CD4-positive, alpha-beta T cell treated with Interleukin-4 for 1 hour (primary cell): Measurements from ENCODE around the gene MIOS.

Experiments used
- DNase-seq, 2 donors: peaks; one replicate each; pipeline ENCODE4 v3.0.0-alpha.2; 2020 to 2022

MIOS gene

DNA sequence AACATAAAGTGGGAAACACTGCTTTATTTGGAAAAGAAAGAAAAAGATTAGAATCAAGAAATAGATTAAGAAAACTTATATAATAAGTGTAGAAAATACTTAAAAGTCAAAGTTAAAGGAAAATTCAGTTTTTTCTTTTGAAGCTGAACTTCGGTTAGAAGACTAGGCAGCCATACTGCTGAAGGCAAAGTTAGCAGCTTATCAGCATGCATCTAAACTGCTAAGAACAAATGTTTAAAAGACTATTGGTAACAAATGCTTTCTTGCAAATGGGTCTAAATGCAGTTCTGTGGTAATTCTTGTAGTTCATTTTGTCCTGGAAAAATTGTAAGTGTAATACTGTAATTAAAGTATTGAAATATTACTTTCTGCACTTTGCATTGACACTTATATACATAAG is 18.0 kb downstream of the MIOS start:
- no peak for DNase-seq

GRCh38 chr7:7585241-7585928 is 18.7 kb downstream of the MIOS start:
- no peak for DNase-seq

GRCh38 chr7:7595451-7595850 is 28.8 kb downstream of the MIOS start:
- peak in 1 of 2 donors; percentile 63 for DNase-seq

- DNase-seq, result peak in 1 of 2 donors; percentile 29
These were observed 29.5 kb downstream of the MIOS start for GRCh38 chr7:7596176-7596575.

- DNase-seq, result no peak
These were observed 40.3 kb downstream of the MIOS start for GRCh38 chr7:7607010-7607409.

DNA sequence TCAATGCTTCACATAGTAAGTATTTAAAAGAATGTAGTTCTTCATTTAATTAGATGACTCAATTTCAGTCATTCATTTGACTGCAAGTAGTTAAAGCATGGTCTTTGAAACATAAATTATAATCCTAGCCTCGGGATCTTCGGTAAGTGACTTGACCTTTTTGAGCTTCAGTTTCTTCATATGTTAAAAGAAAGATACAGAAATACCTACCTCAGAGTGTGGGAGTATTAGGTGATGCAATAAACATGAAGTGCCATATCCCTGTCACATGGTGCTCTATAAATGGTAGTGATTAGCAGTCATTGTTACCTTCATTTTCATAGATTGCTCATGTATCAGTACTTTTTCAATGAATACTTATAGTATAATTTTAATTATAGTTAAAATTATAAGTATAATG is 42.6 kb downstream of the MIOS start:
- no peak for DNase-seq

- DNase-seq, result no peak
These were observed 45.8 kb downstream of the MIOS start for GRCh38 chr7:7612519-7612918.

DNA sequence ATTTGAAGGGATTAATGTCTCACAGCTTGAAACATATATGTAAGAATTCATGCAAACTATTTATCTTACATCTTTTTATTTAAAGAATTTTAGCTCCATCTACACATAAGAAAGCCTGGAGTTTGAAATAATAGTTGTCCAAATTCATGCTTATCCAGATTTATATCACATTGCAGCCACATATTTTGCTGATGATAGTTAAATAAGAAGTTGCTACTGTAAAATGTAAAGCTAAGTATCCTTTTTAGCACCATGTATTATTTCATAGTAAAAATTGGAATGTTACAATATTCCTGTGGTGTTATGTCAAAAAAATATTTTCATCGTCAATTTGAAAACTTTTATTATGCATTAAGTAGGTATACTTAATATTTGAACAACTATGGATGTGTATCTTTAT is 46.5 kb downstream of the MIOS start:
- no peak for DNase-seq

- no peak for DNase-seq
These were observed 47.5 kb downstream of the MIOS start for GRCh38 chr7:7614018-7614741.

- DNase-seq, result no peak
These were observed 50.9 kb downstream of the MIOS start for GRCh38 chr7:7617550-7617949.

DNA sequence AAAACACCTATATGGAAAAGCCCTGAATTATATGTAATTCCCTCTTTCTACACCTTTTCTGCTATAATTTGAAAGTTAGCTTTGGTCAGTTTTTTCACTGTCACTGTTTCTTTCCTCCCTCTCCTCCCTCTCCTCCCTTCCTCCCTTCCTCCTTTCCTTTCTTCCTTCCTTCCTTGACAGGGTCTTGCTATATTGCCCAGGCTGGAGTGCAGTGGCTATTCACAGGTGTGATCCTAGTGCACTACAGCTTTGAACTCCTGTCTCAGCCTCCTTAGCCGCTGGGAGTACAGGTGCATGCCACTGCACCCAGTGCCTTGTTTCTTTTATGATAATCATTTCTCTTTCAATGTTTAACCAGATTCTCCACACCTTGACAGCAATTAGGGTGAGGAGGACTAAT is 51.7 kb downstream of the MIOS start:
- DNase-seq, result no peak

GRCh38 chr7:7620236-7620635 is 53.6 kb downstream of the MIOS start:
- DNase-seq, result no peak

- DNase-seq, result no peak
These were observed 54.0 kb downstream of the MIOS start for GRCh38 chr7:7620644-7621210.

DNA sequence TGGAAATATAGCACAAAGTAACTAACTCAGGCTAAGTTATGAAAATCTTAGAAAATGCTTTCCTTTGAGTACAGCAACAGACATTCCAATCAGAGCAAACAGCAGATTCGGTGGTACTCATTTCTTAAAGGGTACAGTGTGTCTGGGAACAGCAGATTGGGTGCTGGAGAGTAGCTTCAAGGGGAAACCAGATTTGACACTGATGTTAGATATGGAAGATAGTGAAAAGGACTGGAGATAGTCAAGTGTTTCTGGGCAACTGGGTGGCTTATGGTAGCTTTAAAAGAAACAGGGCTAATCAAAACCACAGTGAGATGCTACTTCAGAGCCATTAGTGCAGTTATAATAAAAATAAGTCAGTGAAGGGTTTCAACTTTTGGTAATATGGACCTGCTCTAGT is 61.8 kb downstream of the MIOS start:
- DNase-seq, result no peak

GRCh38 chr7:7630626-7631329 is 64.1 kb downstream of the MIOS start:
- DNase-seq, result no peak

DNA sequence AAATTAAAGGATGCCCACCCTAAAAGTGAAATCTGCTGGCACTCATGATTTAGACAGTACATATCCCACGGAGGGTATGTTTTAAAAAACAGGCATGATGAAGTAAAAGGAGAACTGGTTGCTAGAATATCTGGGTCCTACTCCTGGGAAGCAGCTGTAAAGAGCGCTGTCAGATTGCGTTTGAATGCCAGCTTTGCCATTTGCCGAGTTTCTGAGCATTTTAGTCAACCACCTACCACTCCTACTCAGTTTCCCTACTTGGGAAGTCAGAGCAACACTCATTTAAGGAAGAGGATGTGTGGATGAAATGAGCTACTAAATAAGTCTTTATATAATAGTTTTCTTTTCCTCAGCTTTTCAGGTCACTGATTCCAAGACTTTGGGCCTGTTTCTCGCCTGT is 72.7 kb downstream of the MIOS start:
- no peak for DNase-seq

DNA sequence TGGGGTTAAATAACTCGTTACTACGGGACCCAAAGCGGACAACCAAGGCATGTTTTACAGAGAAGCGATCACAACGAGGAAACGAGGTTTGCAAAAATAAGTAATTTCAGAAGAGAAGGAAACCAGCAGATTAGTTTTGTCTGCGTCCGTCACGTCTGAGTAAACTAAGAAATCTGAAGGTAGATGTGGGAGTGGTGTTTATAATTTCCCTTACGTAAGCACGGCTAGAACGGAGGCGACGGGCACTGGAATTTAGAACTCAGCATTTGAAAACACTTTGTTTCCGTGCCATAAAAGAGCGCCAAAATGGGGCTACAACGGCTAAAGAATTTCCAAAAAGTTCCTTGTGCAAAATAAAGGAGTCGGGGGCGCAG is 73.2 kb downstream of the MIOS start:
- peak; percentile 64 to 70 for DNase-seq

- peak; percentile 99 for DNase-seq
These were observed 73.8 kb downstream of the MIOS start, which contains the start of gene UMAD1 for GRCh38 chr7:7640221-7641128. UMAD1 (plus strand) TSS chr7:7640752; CDS start chr7:7673372, 32,620 bp downstream.

DNA sequence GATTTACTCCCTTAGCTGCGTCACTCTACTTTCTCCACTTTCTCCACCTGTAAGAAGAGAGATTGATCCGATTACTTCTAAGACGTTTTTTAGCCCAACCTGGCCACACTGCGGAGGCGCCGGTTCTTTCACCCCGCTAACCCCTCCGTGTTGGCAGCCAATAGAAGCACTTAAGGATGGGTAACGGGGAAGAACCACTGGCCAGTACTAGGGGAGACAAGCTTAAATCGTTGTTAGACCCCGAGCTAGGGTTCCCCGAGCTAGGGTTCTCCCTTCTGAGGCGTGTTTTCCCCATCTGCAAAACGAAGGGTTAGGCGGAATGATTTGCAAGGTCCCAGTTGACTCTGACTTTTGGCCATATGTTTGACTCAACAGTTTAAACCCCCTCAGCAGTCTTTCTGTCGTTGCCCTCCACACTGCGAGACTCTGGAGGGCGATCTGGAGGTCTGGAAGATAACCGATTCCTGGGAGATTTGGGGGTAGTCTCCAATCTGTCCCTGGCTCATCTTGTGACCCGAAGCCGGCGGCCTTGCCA is 74.5 kb downstream of the MIOS start:
- DNase-seq, result no peak

DNA sequence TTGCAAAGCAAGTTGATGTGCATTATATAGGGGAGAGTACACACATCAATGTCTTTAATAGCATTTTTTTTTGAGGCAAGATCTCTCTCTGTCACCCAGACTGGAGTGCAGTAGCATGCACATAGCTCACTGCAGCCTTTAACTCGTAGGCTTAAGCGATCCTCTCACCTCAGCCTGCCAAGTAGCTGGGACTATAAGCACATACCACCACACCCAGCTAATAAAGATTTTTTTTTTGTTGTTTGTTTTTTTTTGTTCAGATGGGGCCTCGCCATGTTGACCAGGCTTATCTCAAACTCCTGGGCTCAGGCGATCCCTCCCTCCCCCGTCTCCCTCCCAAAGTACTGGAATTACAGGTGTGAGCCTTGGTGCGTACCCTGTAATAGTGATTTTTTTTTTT is 75.4 kb downstream of the MIOS start:
- no peak for DNase-seq

DNA sequence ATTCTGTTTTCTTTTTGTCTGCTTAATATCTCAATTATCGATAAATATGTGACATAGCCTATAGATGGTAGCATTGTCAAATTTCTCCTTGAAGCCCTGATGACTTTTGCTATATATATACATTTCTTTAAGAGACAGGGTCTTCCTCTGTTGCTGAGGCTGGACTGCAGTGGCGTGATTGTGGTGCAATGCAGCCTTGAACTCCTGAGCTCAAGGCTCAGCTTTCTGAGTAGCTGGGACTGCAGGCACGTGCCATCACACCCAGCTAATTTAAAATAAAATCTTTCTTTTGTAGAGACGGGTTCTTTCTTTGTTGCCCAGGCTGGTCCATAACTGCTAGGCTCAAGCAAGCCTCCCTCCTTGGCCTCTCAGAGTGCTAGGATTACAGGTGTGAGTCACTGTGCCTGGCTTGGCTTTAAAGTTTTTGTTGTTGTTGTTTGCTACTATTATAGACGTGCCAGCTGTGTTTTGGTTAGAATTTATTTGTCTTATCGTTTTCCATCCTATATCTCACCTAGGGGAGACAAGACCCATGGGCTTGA is 80.9 kb downstream of the MIOS start:
- DNase-seq, result no peak

GRCh38 chr7:7650682-7651206 is 84.1 kb downstream of the MIOS start:
- no peak for DNase-seq
